MM.1S (cell line): ENCODE data around the gene SUPV3L1.

Experiments
- DNase-seq: peaks from one replicate; pipeline ENCODE4 v3.0.0-alpha.2; 2015
- H2AFZ ChIP-seq: fragments of 300-600 bp; sonication (generic); 2 replicates; pipeline ENCODE4 v1.6.0; 2016; ENCODE audit warnings: antibody characterized with exemption, low read length
- H3F3A ChIP-seq: fragments of 300-600 bp; sonication (generic); 2 replicates; pipeline ENCODE4 v1.6.1; 2016; ENCODE audit warnings: mild to moderate bottlenecking, antibody characterized with exemption, low read length, moderate library complexity, mixed read lengths; ENCODE audit not compliant: insufficient read depth
- H3K27ac ChIP-seq: fragments of 300-600 bp; sonication (generic); 2 replicates; pipeline ENCODE4 v1.5.1; 2016; ENCODE audit warnings: mild to moderate bottlenecking, low read length
- H3K27me3 ChIP-seq: fragments of 300-600 bp; sonication (generic); replicated peaks from 2 replicates; pipeline ENCODE4 v1.6.0; 2016; ENCODE audit warnings: low read length; ENCODE audit not compliant: insufficient read depth
- H3K36me3 ChIP-seq: fragments of 300-600 bp; sonication (generic); replicated peaks from 2 replicates; pipeline ENCODE4 v1.6.1; 2016; ENCODE audit warnings: mild to moderate bottlenecking, low read length, mixed read lengths; ENCODE audit not compliant: insufficient read depth
- H3K4me1 ChIP-seq: fragments of 300-600 bp; sonication (generic); 2 replicates; pipeline ENCODE4 v1.6.1; 2016; ENCODE audit warnings: low read length, mixed read lengths
- H3K4me2 ChIP-seq: fragments of 300-600 bp; sonication (generic); 2 replicates; pipeline ENCODE4 v1.6.0; 2016; ENCODE audit warnings: low read depth, low read length
- H3K4me3 ChIP-seq: fragments of 300-600 bp; sonication (generic); 2 replicates; pipeline ENCODE4 v1.5.1; 2016; ENCODE audit warnings: low read length, mixed read lengths
- H3K79me2 ChIP-seq: fragments of 300-600 bp; sonication (generic); 2 replicates; pipeline ENCODE4 v1.6.1; 2016; ENCODE audit warnings: mixed run types, low read length, mixed read lengths
- H3K9ac ChIP-seq: fragments of 300-600 bp; sonication (generic); 2 replicates; pipeline ENCODE4 v1.6.1; 2016; ENCODE audit warnings: low read length, mixed read lengths
- H3K9me2 ChIP-seq: fragments of 300-600 bp; sonication (generic); replicated peaks from 2 replicates; pipeline ENCODE4 v1.6.1; 2016; ENCODE audit warnings: mild to moderate bottlenecking, low read length, mixed read lengths; ENCODE audit not compliant: insufficient read depth
- H3K9me3 ChIP-seq: fragments of 300-600 bp; sonication (generic); replicated peaks from 2 replicates; pipeline ENCODE4 v1.6.1; 2016; ENCODE audit warnings: mild to moderate bottlenecking, low read length, mixed read lengths; ENCODE audit not compliant: insufficient read depth
- H4K20me1 ChIP-seq: fragments of 300-600 bp; sonication (generic); 2 replicates; pipeline ENCODE4 v1.6.1; 2016; ENCODE audit warnings: mild to moderate bottlenecking, low read length, moderate library complexity, mixed read lengths; ENCODE audit not compliant: insufficient read depth
- CTCF ChIP-seq: fragments of 300-600 bp; sonication (generic); IDR thresholded peaks from 2 replicates; pipeline ENCODE4 v1.5.1; 2016; ENCODE audit warnings: antibody characterized with exemption, low read length, mixed read lengths
- EZH2 ChIP-seq: fragments of 300-600 bp; sonication (generic); optimal IDR thresholded peaks from 2 replicates; pipeline ENCODE3; 2017; ENCODE audit warnings: low read depth, mild to moderate bottlenecking, antibody characterized with exemption, low read length, mixed read lengths
- EZH2phosphoT487 ChIP-seq: fragments of 300-600 bp; sonication (generic); IDR thresholded peaks from 2 replicates; pipeline ENCODE4 v1.6.1; 2018; ENCODE audit warnings: antibody characterized with exemption, low read length

SUPV3L1 gene

GRCh38 chr10:69241575-69241974 is 61.5 kb downstream of the SUPV3L1 start:
- Histone ChIP-seq H4K20me1 (no peaks in the 10 kb centered on the region), H3K4me1 (no peaks in the 10 kb centered on the region), H3K9me3 (no peaks in the 10 kb centered on the region), H2AFZ (no peak overlapping the region), H3K27me3 (no peaks in the 10 kb centered on the region), H3F3A (no peaks in the 10 kb centered on the region), H3K9ac (no peak overlapping the region), H3K4me2 (no peak overlapping the region), H3K27ac (no peak overlapping the region), H3K9me2 (no peaks in the 10 kb centered on the region), H3K4me3 (no peak overlapping the region), H3K36me3 (no peaks in the 10 kb centered on the region), H3K79me2 (no peaks in the 10 kb centered on the region)
- DNase-seq = no peak
- TF ChIP-seq EZH2 (no peak), EZH2phosphoT487 (no peak), CTCF (no peak)

DNA sequence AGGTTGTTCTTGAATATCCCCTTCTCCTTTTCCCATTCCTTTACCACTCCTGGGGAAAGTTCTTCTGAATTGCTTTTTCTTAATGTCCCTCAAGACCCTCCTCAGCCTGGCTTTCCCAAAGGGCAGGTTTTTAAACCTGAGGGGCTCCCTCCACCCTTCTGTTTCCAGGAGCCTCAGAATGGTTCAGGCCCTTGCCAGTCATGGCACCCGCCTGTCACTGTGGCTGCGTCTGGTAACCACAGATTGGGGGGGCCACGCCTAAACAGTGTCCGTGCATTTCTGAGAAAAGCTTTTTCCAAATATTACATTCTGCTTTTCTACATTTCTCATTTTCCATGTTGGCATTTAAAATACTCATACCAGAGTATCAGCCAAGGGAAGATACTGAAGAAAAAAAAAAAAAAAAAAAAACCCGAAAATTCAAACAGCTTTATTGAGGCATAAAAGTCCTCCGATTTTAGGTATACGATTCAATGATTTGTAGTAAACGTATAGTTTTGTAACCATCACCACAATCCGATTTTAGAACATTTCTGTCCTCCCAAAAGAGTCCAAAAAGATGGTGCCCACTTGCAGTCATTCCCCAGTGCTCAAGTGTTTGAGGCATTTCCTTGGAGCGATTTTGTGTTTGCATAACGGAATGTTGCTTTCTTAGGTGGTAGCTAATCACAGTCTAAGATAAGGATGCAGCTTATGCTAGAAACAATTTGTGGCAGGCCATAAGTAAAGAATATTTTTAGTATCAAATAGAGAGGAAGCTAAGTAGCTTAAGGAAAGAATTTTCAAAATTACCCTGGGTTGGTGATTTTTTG is 62.2 kb downstream of the SUPV3L1 start:
- H3K4me2 ChIP-seq = no peak overlapping the region
- H2AFZ ChIP-seq = no peak overlapping the region
- H3K27me3 ChIP-seq = no peaks in the 10 kb centered on the region
- no peak for DNase-seq
- TF ChIP-seq CTCF = no peak
- TF ChIP-seq EZH2phosphoT487 = no peak
- H3K9me3 ChIP-seq = no peaks in the 10 kb centered on the region
- no peaks in the 10 kb centered on the region for H4K20me1 ChIP-seq
- H3K36me3 ChIP-seq = no peaks in the 10 kb centered on the region
- no peak overlapping the region for H3K27ac ChIP-seq
- H3K9ac ChIP-seq = no peak overlapping the region
- no peaks in the 10 kb centered on the region for H3K79me2 ChIP-seq
- no peaks in the 10 kb centered on the region for H3K4me1 ChIP-seq
- H3K9me2 ChIP-seq = no peaks in the 10 kb centered on the region
- H3F3A ChIP-seq = no peaks in the 10 kb centered on the region
- no peak overlapping the region for H3K4me3 ChIP-seq

GRCh38 chr10:69242852-69243212 is 62.8 kb downstream of the SUPV3L1 start:
- Histone ChIP-seq H3K9me3 (no peaks in the 10 kb centered on the region), H3K27me3 (no peaks in the 10 kb centered on the region), H3K27ac (no peak overlapping the region), H4K20me1 (no peaks in the 10 kb centered on the region), H3K9me2 (no peaks in the 10 kb centered on the region), H3K79me2 (no peaks in the 10 kb centered on the region), H3K4me2 (no peak overlapping the region), H3K36me3 (no peaks in the 10 kb centered on the region), H3K4me3 (no peak overlapping the region), H3K4me1 (no peaks in the 10 kb centered on the region), H2AFZ (no peak overlapping the region), H3K9ac (no peak overlapping the region), H3F3A (no peaks in the 10 kb centered on the region)
- DNase-seq = no peak
- no peak for TF ChIP-seq EZH2
- no peak for TF ChIP-seq EZH2phosphoT487
- no peak for TF ChIP-seq CTCF
